Muscle layer of duodenum (tissue), 2 donors: Measurements from ENCODE around the gene PABPC3.

Experiments used
- H3K27ac ChIP-seq: one replicate; pipeline ENCODE4 v1.7.0; 2013; ENCODE audit warnings: mild to moderate bottlenecking, low read length
- H3K27me3 ChIP-seq: one replicate; pipeline ENCODE4 v1.7.0; 2013; ENCODE audit warnings: low read depth, mild to moderate bottlenecking, control low read depth, low read length
- H3K36me3 ChIP-seq, 2 donors: one replicate each; pipeline ENCODE4 v1.7.0; 2013; ENCODE audit warnings: low read length in 2 of 2, control low read depth in 1 of 2, mild to moderate bottlenecking in 1 of 2; ENCODE audit not compliant: insufficient read depth in 2 of 2, control insufficient read depth in 1 of 2
- H3K4me1 ChIP-seq, 2 donors: one replicate each; pipeline ENCODE4 v1.7.0; 2013; ENCODE audit warnings: low read length in 2 of 2, mild to moderate bottlenecking in 2 of 2, control low read depth in 1 of 2, moderate library complexity in 1 of 2; ENCODE audit not compliant: insufficient read depth in 2 of 2, control insufficient read depth in 1 of 2
- H3K4me3 ChIP-seq, 2 donors: one replicate each; pipeline ENCODE4 v1.7.0; 2013; ENCODE audit warnings: low read length in 2 of 2, low read depth in 1 of 2, mild to moderate bottlenecking in 1 of 2
- H3K9me3 ChIP-seq, 2 donors: one replicate each; pipeline ENCODE4 v1.7.0; 2013; ENCODE audit warnings: low read length in 2 of 2, control low read depth in 1 of 2, mild to moderate bottlenecking in 1 of 2; ENCODE audit not compliant: control insufficient read depth in 1 of 2
- donor health status: healthy.

The PABPC3 gene

DNA sequence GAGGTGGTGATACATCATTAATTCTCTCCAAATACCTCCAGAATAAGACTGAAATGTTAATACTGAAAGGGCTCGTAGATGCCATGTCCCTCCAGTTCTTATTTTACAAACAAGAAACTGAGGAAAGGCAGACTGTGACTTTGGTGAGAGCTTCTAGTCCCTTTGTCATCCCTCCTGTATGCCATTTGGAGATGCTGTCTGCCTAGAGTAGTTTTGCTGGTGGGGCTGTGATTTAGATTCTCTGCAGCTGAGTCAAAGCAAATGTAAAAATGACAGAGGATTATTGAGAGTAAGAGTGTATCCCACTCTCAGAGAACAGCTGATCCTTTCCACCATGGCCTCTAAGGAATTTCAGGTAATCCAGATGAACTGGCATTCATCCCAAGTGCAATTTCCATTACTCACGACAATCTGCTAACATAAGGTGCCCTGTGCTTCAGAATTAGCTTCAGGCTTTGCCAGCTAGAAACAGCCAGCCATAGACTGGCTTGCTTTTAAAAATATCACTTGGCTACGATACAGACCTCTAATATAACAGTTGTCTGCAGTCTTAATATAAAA lies 16.8 kb downstream of the PABPC3 start:
- Histone ChIP-seq H3K36me3 (no peaks in the 10 kb centered on the region), H3K27ac (no peak overlapping the region), H3K9me3 (no peaks in the 10 kb centered on the region), H3K4me3 (no peak overlapping the region), H3K4me1 (no peaks in the 10 kb centered on the region), H3K27me3 (no peaks in the 10 kb centered on the region)

DNA sequence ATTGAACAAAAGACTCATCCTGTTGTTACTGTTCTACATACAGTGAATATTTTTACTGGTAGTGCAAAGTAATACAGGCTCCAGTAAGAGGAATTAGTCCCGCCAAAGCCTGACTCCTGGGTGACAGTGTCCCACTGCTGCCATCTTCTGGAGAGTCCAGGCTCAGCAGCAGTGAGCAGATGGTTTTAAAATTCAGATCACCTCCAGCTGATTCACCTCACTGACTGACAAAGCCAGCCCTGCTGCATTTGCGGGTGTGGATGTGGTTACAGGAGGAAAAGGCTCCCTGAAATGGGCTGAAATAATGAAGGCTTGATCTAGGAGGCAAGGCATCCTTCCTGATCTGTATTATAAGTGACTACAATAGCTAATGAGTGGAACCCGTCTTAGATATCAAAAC lies 18.3 kb downstream of the PABPC3 start:
- H3K27ac ChIP-seq, result no peak overlapping the region
- H3K27me3 ChIP-seq, result no peaks in the 10 kb centered on the region
- H3K4me1 ChIP-seq, result no peaks in the 10 kb centered on the region
- H3K36me3 ChIP-seq, result no peaks in the 10 kb centered on the region
- H3K4me3 ChIP-seq, result no peak overlapping the region
- no peaks in the 10 kb centered on the region for H3K9me3 ChIP-seq

DNA sequence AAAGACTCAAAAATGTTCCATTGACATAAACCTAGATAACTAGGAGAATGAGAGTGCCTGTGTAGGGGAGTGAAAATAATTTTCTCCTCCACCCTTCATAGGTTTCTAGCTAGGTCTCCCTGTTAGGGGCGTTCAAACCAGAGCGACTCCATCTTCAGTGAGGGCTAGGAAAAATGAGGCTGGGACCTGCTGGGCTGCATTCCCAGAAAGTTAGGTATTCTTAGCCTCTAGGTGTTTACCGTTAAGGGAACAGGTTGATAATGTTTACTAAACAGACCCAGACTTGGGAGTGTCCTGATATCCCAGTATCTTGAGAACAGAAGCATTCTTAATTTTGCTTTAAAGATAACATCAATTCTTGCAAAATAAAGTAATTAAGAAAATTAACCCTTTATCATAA lies 20.1 kb downstream of the PABPC3 start:
- Histone ChIP-seq H3K4me1 (no peaks in the 10 kb centered on the region), H3K27me3 (no peaks in the 10 kb centered on the region), H3K27ac (no peak overlapping the region), H3K36me3 (no peaks in the 10 kb centered on the region), H3K4me3 (no peak overlapping the region), H3K9me3 (no peaks in the 10 kb centered on the region)

DNA sequence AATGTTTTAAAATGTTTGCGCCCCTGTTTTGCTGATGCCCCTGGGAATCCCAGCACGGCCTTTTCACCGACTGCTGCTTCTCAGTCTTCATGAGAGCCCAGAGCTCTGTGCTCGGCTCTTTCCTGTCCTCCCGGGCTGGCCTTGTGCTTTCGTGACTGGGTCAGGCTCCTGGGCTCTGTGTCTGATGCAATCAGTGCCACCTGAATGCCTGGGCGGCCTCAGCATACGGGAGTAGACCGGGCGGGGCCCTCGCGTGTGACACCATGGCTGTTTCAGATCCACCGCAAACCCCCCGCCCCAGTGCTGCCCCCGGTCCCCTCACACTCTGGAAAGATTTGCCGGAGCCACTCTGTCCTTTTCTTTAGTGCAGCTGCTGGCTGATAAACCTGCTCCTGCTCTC lies 21.4 kb downstream of the PABPC3 start:
- H3K27me3 ChIP-seq, result no peaks in the 10 kb centered on the region
- H3K4me1 ChIP-seq, result no peaks in the 10 kb centered on the region
- H3K9me3 ChIP-seq, result no peaks in the 10 kb centered on the region
- no peaks in the 10 kb centered on the region for H3K36me3 ChIP-seq
- no peak overlapping the region for H3K4me3 ChIP-seq
- H3K27ac ChIP-seq, result no peak overlapping the region

DNA sequence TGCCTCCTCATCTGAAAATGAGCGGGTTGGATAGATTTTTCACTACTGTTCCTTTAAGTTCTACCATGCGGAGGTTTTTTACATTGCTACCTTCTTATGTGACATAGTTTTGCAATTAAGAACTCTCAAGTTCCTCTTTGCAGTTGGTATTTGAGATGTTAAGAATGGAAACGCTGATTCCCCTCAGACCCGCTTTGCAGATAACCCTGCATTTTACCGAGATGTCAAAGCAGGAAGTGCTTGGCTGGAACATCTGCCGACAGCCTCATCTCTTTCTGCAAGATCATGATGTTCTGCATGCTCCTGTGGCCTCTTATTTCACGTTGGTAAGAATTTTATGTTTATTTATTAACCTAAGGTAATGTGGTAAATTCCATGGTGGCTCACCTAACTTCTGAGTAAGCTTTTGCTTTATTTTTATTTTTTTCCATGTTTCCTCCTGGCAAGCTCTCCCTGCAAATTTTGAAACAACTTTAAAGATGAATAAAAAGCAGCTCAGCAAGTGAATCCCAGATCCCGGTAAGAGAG lies 22.5 kb downstream of the PABPC3 start:
- H3K36me3 ChIP-seq, result no peaks in the 10 kb centered on the region
- H3K27me3 ChIP-seq, result no peaks in the 10 kb centered on the region
- H3K4me1 ChIP-seq, result no peaks in the 10 kb centered on the region
- no peak overlapping the region for H3K4me3 ChIP-seq
- no peak overlapping the region for H3K27ac ChIP-seq
- H3K9me3 ChIP-seq, result no peaks in the 10 kb centered on the region

DNA sequence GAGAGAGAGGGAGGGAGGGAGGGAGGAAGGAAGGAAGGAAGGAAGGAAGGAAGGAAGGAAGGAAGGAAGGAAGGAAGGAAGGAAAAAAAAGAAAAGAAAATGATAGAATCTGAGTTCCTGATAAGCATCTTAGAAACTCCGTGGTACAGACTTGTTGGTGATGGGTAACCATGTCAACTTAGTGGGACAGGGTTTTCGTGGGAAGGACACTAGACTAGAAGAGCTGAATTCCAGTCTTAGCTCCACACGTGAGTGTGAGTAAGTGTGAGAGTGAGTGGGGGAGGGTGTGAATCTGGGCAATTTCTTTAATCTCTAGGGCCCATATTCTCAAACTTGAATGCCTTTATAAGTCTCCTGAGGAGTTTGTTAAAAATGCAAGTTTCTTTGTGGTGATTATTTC lies 35.0 kb downstream of the PABPC3 start:
- H3K4me1 ChIP-seq, result no peaks in the 10 kb centered on the region
- H3K4me3 ChIP-seq, result no peak overlapping the region
- H3K36me3 ChIP-seq, result no peaks in the 10 kb centered on the region
- H3K9me3 ChIP-seq, result peaks cover 0 to 5% of the 10 kb centered on the region in 2 donors
- H3K27ac ChIP-seq, result no peak overlapping the region
- no peaks in the 10 kb centered on the region for H3K27me3 ChIP-seq

DNA sequence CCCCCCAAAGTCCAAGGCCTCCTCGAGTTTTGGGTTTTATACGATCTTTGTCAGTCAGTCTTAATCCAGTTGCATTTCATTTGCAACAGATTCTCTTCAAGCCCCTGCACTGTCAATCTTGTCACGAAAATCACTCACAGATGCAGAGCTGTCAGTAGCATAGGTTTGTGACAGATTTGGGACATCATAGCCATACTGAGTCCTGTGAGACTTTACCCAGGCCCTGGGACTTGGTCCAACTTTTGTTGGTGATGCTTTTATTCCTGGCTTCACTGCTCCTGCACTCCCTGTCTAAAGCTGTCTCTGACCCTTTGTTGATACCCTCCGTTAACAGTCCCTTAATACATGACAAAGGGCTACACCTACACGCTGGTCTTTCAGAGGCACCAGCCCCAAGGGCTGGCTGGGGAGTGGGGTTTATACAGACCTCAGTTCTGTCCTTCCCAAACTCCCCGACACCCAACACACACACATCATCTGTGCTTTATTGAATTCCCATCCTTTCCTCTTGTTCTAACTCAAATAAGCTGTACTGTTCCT lies 36.0 kb downstream of the PABPC3 start:
- peaks cover 0 to 5% of the 10 kb centered on the region in 2 donors for H3K9me3 ChIP-seq
- no peaks in the 10 kb centered on the region for H3K4me1 ChIP-seq
- no peak overlapping the region for H3K4me3 ChIP-seq
- no peaks in the 10 kb centered on the region for H3K36me3 ChIP-seq
- no peak overlapping the region for H3K27ac ChIP-seq
- no peaks in the 10 kb centered on the region for H3K27me3 ChIP-seq

DNA sequence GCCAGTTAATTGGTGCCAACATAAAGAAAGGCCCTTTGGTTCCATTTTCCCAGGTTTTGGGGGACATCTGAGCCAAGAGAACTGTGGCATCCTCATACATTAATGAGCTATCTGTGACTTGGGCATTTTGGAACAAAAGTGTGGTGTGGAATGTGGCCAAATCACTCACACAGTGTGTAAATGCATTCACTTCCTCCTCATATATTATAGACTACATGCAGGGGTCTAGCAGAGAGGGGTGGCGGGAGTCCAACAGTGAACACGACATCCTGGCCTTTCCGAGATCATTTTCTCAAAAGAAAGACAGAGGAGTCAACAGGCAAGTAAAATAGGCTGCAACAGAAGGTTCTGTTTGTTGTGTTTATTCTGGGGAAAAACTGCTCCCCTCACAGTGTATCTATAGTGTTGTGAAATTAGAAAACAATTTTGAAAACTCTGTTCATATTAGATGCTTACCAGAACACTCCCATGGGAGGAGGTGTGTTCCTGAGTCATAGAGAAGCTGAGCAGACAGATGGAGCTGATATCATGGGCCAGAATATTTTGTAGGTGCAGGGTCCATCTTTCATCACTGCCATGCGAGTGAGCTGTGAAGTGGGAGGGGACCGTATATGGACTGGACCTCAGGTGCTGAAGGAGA lies 36.9 kb downstream of the PABPC3 start:
- no peaks in the 10 kb centered on the region for H3K27me3 ChIP-seq

DNA sequence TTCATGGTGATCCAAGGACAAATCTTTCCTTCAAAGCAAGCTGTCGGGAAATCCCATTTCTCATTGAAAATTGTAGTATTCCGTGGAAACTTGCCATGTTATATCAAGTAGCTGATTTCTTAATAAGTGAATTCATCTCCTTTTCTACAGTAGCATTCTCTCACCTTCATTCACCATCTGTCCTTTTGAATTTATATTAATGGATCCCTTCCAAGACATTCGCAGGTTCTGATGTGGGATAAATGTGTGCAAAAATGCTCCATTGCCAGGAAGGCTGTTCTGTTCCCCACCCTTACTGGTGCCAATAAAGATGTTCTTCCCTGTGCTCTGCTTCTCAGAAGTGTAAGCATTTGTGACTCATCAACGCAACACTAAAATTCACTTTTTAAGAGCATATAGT lies 40.0 kb downstream of the PABPC3 start:
- no peaks in the 10 kb centered on the region for H3K4me1 ChIP-seq

More for the DNA sequence above, 36.9 kb downstream of the PABPC3 start:
- Histone ChIP-seq H3K27ac (no peak overlapping the region), H3K4me3 (no peak overlapping the region), H3K36me3 (no peaks in the 10 kb centered on the region), H3K4me1 (no peaks in the 10 kb centered on the region), H3K9me3 (peaks cover 0 to 5% of the 10 kb centered on the region in 2 donors)

DNA sequence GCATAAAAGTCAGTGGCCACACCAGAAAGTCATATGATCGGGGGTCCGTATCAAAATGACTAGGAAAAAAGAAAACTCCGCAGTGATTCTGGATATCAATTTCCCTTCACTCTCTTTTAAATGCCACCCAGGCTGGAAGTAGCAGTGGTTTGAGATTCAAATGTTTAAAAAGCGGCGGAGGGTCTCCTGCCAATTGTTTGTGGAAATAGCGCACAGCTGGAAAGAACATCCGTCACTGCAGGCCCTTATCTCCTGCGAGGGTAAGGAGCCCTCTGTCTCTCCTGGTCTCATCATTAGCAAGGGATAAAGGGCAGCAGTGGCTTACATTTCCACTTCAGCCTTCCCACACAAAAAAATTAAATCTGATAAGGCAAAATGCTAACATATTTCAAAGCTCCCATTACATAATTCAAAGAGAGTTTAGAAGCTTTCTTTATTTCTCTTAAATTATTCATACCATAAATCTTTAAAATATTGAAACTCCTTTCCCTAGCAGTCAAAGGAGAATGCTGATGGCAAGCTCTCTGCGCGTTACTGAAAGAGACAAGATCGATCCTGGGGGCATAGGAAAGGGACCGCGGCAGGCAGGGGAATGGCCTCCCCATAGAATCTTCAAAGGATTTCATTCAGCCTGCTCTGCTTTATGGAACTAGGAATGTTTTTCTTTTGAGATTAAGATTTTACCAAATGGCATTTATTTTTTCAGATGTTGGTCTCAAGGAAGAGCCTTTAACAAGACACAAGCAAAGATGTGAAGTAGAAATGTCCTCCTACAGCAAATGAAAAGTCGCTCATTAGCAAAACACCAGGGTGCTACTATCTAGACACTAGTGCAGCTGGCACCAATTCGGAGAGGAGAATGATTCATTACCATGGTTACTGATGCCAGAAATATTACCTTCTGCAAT lies 41.2 kb downstream of the PABPC3 start:
- no peak overlapping the region for H3K27ac ChIP-seq

More for the DNA sequence above, 40.0 kb downstream of the PABPC3 start:
- Histone ChIP-seq H3K27me3 (no peaks in the 10 kb centered on the region), H3K9me3 (peaks cover 0 to 5% of the 10 kb centered on the region in 2 donors), H3K4me3 (no peak overlapping the region), H3K36me3 (no peaks in the 10 kb centered on the region), H3K27ac (no peak overlapping the region)

DNA sequence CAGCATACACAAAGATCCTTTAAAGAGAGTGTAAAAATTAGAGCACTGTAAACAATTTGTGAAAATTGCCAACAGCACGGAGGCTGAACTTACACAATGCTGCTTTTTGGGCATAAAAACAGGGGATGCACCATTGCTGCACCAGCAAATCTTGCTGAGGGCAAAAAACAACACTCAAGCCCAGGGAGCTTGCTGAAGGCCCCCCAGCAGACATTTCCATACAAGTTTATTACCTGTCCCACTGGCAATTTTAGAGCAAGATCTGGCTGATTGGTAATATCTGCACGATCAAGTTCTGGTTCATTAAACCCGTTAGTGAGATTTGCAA lies 41.8 kb downstream of the PABPC3 start:
- Histone ChIP-seq H3K27ac (no peak overlapping the region), H3K4me3 (no peak overlapping the region), H3K9me3 (peaks cover 0 to 5% of the 10 kb centered on the region in 2 donors), H3K4me1 (no peaks in the 10 kb centered on the region), H3K36me3 (no peaks in the 10 kb centered on the region), H3K27me3 (no peaks in the 10 kb centered on the region)

More for the DNA sequence above, 41.2 kb downstream of the PABPC3 start:
- H3K9me3 ChIP-seq, result peaks cover 0 to 5% of the 10 kb centered on the region in 2 donors
- no peaks in the 10 kb centered on the region for H3K27me3 ChIP-seq
- no peaks in the 10 kb centered on the region for H3K36me3 ChIP-seq
- no peaks in the 10 kb centered on the region for H3K4me1 ChIP-seq
- no peak overlapping the region for H3K4me3 ChIP-seq
